ENCODE results near the gene CARMIL1.

- no peak for TF ChIP-seq CTCF (IDR thresholded peaks at IDR 0.05)
- TF ChIP-seq POLR2A (IDR thresholded peaks at IDR 0.05): no peak
These were observed 39.4 kb downstream of the CARMIL1 start for GRCh38 chr6:25318589-25318988.
